GM18873 (cell line): ENCODE measurements around the gene ECM1.

Experiments used
- ATAC-seq: cut with Tn5 transposase; IDR thresholded peaks from one replicate; pipeline ENCODE4 v1.9.1; 2021; ENCODE audit warnings: mild to moderate bottlenecking, moderate library complexity, moderate number of reproducible peaks; ENCODE audit not compliant: unreplicated experiment, low FRiP score

The ECM1 gene

DNA sequence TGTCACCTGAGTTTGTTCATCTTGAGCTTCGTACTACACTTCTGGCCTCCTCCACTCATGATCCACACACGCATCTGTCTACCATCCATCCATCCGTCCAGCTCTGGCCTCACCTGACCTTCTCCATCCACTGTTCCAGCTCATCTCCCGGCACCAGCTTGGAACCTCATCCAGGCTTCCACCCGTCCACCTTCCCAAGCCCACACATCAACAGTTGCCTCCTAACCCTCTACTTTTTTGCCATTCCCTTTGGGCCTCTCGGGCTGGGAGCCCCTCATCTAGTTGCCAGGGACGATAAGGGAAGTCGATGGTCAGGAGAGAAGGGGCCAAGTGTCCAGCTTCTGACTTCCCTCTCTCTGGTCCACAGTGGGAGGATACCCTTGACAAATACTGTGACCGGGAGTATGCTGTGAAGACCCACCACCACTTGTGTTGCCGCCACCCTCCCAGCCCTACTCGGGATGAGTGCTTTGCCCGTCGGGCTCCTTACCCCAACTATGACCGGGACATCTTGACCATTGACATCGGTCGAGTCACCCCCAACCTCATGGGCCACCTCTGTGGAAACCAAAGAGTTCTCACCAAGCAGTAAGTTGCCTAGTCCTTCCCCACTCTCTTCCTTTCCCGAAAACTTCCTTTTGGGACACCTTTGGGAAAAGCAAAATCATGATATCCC lies 4.2 kb downstream of the ECM1 start:
- no peak for ATAC-seq

DNA sequence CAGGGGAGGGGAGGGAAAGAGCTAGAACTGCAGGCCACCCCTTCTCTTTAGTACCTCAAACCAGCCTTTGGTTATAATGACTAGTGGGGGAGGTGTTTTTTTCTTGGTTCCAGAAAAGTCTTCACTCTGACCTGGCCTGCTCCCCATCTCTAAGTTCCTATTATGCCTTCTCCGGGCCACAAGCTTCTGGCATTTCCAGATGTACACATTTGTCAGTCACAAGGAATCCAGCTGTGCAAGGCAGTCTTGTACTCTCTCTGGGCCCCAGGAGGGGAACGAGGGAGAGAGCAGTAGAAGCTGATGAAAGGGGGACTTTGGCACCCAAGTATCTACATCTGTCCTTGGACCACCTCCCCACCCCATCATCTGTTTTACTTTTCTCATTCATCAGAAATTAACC lies 4.9 kb downstream of the ECM1 start:
- ATAC-seq, result no peak

DNA sequence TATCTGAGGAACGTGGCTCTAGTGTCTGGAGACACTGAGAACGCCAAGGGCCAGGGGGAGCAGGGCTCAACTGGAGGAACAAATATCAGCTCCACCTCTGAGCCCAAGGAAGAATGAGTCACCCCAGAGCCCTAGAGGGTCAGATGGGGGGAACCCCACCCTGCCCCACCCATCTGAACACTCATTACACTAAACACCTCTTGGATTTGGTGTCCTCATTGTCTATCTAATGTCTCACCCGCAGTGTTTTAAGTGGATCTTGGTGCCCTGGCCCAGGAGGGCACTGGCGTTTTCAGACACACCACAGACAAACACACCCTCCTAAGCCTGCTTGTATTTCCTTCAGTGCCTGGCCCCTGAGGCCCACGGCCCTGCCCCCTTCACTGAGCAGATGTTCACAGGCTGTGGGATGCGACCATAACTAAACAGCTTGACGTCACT lies 5.5 kb downstream of the ECM1 start:
- ATAC-seq, result no peak

DNA sequence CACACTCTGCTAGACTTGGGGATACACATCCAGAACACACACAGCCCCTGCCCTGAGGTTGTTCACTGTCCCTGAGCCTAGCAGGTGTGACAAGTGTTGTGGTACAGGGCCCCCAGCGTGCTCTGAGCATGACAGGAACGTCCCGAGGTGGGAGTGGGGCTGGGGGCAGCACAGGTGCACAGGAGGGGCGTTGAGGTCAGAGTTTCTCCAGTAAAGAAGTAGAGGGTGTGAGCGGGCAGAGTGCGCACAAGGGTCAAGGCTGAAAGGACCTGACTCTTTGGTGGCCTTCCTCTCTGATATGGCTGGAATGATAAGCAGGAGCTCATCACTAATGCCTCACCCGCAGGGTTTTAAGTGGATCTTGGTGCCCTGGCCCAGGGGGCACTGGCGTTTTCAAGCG lies 6.4 kb downstream of the ECM1 start:
- no peak for ATAC-seq

DNA sequence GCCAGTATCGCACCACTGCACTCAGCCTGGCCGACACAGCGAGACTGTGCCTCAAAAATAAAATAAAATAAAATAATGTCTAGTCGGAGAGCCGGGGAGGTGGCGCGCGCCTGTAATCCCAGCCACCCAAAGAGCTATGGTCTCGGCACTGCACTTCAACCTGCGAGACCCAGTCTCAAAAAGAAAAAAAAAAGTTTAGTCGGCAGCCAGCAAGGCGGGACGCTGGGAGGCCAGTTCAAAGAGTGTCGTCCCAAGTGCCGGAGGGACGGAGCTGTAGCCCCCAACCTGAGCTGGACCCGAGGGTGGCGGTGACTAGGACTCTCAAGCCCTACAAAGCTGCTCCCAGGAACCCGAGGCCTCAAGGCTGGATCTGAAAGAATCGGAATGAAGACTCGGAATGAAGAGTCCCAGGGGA lies 7.0 kb downstream of the ECM1 start:
- ATAC-seq, result no peak

DNA sequence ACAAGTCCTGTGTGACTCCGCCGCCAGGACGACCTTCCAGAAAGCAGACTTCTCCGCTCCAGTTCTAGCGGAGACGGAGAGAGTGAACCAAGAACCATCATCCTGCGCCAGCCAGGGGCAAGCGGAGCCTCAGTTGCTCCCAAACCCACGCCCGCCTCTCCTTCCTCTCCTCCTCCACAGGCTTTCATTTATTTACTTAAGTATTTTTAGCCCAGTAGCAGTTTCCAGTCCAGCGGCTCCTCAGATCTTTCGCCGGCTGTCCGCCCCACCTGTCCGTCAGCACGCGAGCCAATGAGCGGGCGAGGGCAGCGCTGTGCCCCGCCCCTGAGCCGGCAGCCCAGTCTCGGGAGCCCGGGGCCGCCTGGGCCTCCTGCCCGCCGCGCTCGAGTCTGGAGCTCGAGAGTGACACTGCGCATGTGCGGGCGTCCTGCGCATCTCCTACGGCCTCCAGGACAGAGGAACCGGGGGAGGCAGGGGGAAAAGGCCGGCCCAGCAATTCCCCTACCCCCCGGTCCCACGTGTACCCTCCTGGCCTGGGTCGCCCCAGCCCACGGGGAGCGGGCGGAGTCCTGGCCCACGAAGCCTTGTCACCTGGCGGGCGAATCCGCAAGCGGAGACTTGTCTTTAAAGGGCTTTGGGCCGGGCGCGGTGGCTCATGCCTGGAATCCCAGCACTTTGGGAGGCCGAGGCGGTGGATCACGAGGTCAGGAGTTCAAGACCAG lies 7.6 kb downstream of the ECM1 start, which contains the start of gene FALEC:
TSS of gene FALEC (plus strand) at position 425 of the 722 bp plus-strand sequence.
- ATAC-seq, result peak; percentile 86

DNA sequence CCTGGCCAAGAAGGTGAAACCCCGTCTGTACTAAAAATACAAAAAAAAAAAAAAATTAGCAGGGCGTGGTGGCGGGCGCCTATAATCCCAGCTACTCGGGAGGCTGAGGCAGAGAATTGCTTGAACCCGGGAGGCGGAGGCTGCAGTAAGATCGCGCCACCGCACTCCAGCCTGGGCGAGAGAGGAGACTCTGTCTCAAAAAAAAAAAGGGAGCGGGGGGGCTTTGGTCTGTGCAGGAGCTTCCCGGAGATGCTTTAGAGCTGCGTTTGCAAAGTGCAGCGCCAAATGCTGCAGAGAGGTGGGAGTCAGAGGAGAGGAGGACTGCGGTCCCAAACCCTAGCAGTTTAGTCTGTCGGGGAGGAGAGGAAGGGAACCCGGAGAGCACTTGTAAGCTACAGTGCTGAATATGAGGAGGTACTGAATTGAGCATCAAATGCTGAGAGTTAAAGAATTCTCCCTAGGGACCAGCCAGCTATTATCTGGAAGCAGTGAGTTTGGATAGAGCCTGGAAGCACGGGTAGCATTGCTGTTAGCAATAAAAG lies 8.2 kb downstream of the ECM1 start:
- ATAC-seq, result no peak

DNA sequence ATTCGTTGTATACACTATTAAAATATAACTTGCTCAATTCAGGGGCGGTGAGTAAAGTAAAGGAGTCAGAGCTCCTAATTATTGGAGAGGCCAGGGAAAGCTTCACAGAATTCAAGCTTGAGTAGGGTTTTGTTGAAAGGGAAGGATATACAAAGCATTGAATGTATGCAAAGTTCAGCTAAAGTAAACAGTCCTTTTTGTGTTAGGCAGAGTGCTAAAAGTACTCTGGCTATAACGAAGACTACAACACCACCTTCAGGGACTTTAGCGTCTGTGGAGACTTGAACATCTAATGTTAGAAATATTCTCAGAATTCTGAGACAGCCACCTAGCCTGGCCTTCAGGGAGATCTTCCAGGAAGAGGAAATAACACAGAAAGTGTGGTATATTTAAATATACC lies 8.7 kb downstream of the ECM1 start:
- no peak for ATAC-seq

DNA sequence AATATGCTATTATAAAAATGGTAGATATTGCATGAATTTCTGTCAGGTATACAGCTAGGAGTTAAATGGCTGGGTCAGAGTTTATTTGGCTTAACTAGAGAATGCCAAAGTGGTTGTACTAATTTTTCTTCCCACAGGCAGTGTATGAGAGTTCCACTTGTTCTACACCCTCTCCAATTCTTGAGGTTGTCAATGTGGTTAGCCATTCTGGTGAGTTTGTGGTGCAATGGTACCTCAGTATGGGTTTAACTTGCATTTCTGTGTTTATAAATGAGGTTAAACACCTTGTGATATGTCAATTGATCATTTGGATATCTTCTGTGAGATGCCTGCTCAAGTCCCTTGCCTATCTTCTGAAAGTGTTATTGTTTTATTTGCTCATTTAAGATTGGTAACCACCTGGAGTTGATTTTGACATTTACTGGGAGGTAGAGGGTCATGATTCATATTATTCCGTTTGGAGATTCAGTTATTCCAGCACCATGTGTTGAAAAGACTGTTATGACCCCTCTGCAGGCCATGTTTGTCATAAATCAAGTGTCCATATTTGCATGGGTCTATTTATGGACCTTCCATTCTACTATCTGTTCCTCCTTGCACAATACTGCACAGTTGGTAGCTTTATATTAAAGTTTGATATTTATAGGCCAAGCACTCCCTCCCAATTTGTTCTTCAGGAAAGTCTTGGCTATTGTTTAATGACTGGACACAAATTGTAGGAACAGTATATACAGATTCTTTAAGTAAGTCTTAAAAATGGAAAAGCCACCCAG lies 13.5 kb downstream of the ECM1 start:
- no peak for ATAC-seq

DNA sequence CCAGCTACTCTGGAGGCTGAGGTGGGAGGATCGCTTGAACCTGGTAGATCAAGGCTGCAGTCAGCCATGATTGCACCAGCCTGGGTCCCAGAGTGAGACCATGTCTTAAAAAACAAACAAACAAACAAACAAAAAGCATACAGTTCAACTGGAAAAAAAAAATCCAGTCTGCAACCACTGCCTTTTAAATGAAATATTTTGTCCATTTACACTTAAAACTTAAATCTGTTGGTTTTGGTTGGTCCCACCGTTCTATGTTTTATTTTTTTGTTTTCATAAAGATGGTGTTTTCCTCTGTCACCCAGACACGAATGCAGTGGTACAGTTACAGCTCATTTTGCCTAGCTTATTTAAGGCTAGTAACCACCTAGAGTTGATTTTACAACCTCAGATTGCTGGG lies 17.4 kb downstream of the ECM1 start:
- no peak for ATAC-seq

DNA sequence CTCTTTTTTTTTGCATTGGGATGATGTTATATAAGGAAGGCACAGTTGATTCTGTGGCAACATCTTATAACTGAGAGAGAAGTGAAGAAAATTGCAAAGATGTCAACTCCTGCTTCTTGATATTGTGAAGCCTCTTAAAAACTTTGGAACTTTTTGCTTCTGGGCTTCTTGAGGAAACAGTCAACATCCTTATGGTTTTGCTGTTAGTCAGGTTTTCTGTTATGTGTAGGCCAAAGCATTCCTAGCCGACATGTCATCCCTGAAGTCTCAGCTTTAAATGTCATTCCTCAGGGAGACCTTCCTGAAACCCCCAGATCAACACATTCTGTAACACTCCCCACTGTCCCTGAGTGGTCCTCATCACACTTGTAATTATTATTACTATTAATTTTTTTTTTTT lies 20.3 kb downstream of the ECM1 start:
- no peak for ATAC-seq

DNA sequence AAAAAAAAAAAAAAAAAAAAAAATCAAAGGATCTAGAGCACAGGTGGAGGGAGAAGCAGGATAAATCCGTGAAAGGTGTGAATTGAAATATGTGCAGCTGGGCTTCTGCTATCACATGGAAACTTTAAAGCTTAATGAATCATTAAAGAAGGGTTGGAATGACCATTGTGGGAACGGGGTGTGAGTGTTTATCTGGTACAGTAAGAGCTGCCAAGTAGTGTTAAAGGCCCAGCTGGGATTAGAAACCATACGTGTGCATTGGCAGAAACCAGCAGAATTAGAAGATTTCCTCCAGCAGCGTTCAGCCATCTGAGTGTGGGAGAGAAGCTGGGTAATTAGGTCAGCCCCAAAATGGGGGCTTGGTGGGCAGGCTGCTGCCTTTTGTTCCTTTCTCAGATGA lies 21.1 kb downstream of the ECM1 start:
- no peak for ATAC-seq

DNA sequence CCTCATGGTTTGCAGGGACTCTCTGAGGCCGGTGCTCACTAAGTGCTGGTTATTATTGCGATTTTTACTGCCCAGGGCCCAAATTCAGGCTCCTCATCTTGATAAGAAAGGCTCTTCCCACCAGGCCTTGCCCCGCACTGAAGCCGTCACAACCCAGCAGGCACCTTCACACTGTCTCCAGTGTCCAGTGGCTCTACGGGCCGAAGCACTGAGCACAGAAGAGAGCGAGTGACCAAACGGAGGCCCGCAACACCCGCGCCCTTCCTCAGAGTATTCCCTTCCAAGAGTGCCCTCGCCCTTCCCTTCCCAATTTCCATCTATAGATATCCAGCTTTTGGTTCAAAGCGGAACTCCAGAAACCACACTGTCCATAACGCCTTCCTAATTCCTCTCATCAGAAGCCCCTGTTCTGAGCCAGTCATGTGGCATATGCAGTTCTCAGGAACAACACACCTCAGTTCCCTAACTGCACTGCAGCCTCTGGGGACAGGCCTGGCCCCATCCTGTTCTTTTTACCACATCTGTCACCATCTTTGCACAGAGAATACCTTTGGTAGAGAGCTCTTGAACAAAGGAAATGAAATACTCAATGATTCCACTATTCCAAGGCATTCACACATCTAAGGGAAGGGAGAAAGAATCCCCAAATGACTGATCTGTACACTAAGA lies 22.7 kb downstream of the ECM1 start:
- ATAC-seq, result no peak

DNA sequence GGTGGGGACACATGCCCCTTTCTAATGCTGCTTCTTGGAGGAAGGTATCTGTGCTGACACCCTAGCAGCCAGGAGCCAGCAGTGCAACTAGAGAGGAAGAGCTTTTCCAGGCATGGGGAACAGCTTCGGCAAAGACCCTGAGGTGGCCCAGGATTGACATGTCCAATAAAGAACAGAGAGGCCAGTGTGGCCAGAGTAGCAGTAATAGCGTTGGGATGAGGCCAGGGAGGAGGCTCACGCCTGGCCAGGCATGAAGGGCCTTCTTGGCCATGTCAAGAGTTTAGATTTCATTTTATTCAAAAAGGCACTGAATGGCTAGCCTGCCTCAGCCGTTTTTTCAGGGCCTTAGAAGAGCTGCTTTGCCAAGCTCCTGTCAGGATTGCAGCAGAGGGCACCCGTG lies 25.0 kb downstream of the ECM1 start:
- ATAC-seq, result no peak

DNA sequence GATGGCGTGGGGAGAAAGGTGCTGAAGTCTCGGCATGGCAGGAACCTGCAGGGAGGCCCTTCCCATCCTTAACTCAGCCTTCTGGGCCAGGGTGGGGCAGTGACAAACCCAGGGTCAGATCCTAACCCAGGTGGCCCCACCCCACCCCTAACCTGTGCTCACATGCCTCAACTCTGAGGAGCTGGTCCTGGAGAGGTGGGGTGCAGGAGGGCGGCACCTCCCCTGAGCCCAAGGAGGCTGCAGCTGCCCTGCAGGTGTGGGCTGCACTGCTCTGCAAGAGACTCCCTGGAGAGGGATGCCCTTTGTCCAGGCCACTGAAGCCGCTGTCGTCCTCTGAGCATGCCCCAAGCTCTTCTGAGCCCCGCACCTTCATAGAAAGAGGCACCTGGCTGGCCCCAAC lies 26.1 kb downstream of the ECM1 start:
- no peak for ATAC-seq

DNA sequence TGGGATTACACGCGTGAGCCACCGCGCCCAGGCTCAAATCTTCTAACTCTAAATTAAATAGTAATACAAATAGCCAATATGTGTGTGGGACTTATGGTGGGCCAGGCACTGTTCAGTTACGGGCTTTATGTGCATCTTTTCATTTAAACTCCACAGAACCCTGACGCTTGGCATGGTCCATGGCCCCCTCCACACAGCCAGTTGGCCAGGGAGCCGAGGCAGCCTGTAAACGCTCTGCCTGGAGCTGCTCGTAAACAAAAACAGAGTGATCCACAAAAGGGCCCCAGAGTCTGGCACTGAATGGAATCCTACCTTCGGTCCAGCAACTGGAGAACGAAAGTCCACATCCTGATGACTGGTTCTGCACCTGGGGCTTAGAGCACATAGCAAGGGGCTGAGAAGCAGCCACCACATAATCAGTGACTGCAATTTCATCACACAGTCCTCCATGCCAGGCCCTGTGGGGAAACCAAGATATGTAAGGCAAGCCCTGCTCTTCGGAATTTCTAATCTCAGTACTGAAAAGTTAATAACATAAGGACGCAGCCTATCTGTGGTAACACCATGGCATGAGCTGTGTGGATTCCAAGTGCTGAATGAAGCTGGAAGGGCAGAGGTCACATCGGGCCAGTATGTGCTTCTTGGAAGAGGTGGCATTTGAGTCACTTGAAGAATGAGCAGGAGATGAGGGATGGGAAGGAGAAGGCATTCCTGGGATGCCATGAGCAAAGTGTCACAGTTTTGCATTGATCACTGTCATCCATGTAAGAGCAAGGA lies 27.8 kb downstream of the ECM1 start:
- ATAC-seq, result no peak

DNA sequence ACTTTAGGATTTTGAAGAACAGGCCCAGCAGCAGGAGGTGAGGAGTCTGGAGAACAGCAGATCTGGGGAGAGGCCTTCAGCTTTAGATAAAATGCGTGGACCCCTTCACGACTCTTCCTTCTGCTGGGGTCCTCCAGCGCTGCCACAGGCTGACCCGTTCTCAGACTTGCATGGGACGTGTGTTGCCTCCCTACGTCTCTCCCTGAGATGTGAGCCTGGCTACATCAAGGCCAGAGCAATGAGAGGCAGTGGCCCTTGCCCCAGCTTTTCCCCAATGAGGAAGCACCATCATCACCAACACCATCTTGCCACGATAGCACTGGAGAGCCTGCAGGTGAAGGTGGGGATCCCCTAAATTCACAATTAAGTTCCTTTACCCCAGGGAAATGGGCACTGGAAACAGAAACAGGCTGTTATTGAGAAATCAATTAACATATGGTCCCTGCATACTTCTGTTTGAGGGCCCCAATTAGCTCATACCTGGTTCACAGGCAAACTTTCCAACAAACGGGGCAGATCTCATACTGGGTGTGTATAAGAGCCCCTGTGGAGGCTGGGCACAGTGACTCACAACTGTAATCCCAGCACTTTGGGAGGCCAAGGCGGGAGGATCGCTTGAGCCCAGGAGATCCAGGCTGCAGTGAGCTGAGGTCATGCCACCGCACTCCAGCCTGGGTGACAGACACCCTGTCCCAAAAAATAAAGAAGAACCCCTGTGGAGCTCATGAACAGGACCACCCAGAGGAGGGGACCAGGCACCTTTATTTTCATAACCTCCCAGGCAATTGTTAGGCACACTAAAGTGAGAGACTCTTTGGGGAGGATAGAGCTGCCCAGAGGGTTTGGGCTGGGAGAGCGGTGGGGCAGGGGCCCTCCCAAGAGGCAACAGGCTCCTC lies 29.2 kb downstream of the ECM1 start:
- no peak for ATAC-seq

DNA sequence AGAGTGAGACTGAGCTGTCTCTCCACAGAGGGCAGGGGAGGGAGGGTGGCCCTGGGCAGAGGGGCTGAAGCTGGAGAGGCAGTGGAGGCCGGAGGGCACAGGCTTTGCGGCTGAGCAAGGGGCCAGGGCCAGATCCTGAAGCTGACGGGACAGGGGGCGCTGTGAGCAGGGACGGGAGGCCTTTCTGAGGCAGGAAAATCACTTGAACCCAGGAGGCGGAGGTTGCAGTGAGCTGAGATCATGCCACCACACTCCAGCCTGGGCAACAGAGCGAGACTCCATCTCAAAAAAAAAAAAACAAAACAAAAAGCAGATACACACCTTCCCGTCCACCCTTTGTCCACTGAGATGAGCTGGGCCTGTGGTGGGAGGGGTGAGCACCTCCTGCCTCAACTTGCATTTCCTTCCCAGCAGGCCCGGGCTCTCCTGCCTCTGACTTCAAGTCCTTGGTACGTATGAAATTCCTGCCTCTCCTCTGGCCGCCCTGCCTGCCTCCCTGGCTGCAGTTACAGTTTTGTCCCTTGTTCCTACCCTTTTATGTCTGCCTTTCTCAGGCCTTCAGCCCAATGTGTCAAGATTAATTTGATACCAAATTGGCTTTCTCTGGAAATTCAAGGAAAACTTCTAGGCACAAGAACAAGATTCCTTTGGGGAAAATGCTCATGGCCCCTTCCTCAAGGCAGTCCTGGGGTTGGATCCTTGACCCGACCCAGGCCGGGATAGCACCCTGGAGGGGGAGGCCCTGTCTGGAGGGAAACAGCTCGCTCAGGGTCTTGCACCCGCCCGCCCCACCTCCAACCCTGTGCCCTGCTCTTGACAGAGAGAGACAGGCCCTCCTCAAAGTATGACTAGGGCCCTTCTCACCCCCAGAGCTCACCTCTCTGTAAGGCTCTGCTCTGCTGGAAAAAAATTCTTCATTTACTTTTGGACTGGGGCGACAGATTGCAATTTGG lies 30.1 kb downstream of the ECM1 start:
- ATAC-seq, result no peak
